Measurements from ENCODE around the gene NR2C1.

- TF ChIP-seq REST (IDR thresholded peaks at IDR 0.05; ENCODE audit: low read depth) (no peak), RAD21 (IDR thresholded peaks at IDR 0.05; ENCODE audit: low read depth) (no peak), MAX (IDR thresholded peaks at IDR 0.05) (no peak)
These were observed 70.7 kb downstream of the NR2C1 start for GRCh38 chr12:95002754-95003153.

Measured in Ishikawa (cell line).